Esophagus mucosa (tissue), 1 donor: ENCODE results near the gene ATF1. TPM values are rescaled to one million over a fixed set of nuclear protein-coding genes. Genes with fewer than 3 reads are reported as not detected.
A peak's percentile ranks its signal among the peaks of the same experiment; 100 is the strongest.
"Not testable (repeated sequence)": the region's sequence is repeated elsewhere in the genome, so short reads cannot be mapped to it uniquely, and the experiment has no call there.

Source experiments
- ATAC-seq: fragments of 200-7000 bp; cut with Tn5 transposase; one replicate; pipeline ENCODE4 v1.9.1; 2020
- total RNA-seq: library from RNA; stranded (reverse); gene quantifications from one replicate; pipeline ENCODE4 v1.2.4, GENCODE V29; 2023
- donor health status: DM: yes; HTN: yes; CAD: no.

ATF1 gene
- total RNA-seq, 1 donor from 2014 or later = 22.3 TPM

GRCh38 chr12:50753232-50753769, 10.6 kb upstream of the ATF1 start:
- no peak for ATAC-seq

GRCh38 chr12:50764286-50765094, 589 bp downstream of the ATF1 start:
- peak; percentile 76 for ATAC-seq

GRCh38 chr12:50765095-50765911, 1.4 kb downstream of the ATF1 start:
- peak; percentile 26 for ATAC-seq

- ATAC-seq = no peak
Observed at GRCh38 chr12:50768391-50768790, 4.5 kb downstream of the ATF1 start.

- not testable (repeated sequence) for ATAC-seq
Observed at GRCh38 chr12:50768813-50769212, 4.9 kb downstream of the ATF1 start.

GRCh38 chr12:50771409-50771808, 7.5 kb downstream of the ATF1 start:
- ATAC-seq = no peak

GRCh38 chr12:50772470-50772869, 8.6 kb downstream of the ATF1 start:
- ATAC-seq = no peak

GRCh38 chr12:50772877-50773276, 9.0 kb downstream of the ATF1 start:
- no peak for ATAC-seq

- no peak for ATAC-seq
Observed at GRCh38 chr12:50775251-50775650, 11.3 kb downstream of the ATF1 start.

GRCh38 chr12:50776749-50777728, 13.1 kb downstream of the ATF1 start:
- no peak for ATAC-seq

GRCh38 chr12:50778663-50779590, 15.0 kb downstream of the ATF1 start:
- no peak for ATAC-seq

- no peak for ATAC-seq
Observed at GRCh38 chr12:50780013-50780412, 16.1 kb downstream of the ATF1 start.

- ATAC-seq = no peak
Observed at GRCh38 chr12:50784501-50784900, 20.6 kb downstream of the ATF1 start.

GRCh38 chr12:50785406-50786001, 21.6 kb downstream of the ATF1 start:
- ATAC-seq = no peak

- peak; percentile 98 for ATAC-seq
Observed at GRCh38 chr12:50786498-50787231, 22.8 kb downstream of the ATF1 start.

- peak; percentile 22 for ATAC-seq
Observed at GRCh38 chr12:50787618-50788017, 23.7 kb downstream of the ATF1 start.

- no peak for ATAC-seq
Observed at GRCh38 chr12:50788561-50788960, 24.7 kb downstream of the ATF1 start.

GRCh38 chr12:50790081-50790480, 26.2 kb downstream of the ATF1 start:
- ATAC-seq = no peak

GRCh38 chr12:50799908-50800307, 36.0 kb downstream of the ATF1 start:
- no peak for ATAC-seq
